ENCODE data around the gene STAG1. TPM values are rescaled to one million over a fixed set of nuclear protein-coding genes. Genes with fewer than 3 reads are reported as not detected.

The STAG1 gene
- polyA plus RNA-seq, 3 donors = 7.2 to 10.0 (median 7.5) TPM

DNA sequence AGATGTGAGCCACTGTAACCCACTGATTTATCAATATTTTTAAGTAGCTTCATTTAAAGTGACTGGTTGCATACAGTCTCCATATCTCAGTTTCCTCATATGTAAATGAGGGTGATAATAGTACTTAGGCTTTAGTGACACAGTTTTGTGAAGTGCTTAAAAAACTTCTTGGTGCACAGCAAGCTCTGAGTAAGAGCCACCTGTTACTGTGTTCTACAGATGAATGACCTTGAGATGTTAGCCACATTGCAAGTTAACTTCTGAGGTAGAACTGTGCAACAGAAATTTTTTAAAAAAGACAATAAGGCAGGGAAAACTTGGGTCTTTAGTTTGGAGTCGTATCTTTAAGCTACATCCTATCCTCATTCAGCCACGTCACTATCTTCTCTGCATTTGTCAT, 458.9 kb downstream of the STAG1 start:
- H3K27ac Mint-ChIP-seq = peak overlapping the region in 2 of 7 donors; percentile 23 to 60

DNA sequence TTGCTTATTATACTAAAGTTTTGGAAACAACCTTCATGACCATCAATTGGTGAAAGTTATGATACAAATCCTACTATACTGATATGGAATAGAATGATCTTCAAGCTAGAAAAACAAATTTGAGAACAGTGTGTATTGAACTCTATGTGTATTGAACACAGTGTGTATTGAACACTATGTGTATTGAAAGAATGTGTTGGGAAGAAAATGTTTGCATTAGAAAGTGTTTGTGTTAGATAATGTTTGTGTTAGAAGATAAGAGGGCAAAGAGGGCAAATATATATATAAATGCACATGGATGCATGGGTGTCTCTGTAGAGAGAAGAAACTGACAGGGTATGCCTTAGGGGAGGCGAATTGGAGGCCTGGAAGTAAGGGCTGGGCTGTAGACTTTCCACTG, 459.7 kb downstream of the STAG1 start:
- H2AFZ ChIP-seq (ENCODE audit: insufficient read depth, low read depth, low read length, poor library complexity, severe bottlenecking) = no peak overlapping the region
- Mint-ChIP-seq H3K9me3 (peaks cover 0 to 2% (median 0%) of the 10 kb centered on the region in 7 donors), H3K36me3 (peaks cover 46 to 59% of the 10 kb centered on the region in 2 donors), H3K27ac (no peak overlapping the region), H3K4me3 (no peak overlapping the region), H3K4me1 (no peaks in the 10 kb centered on the region), H3K27me3 (ENCODE audit: low read depth in 3 of 3) (peaks cover 0 to under 1% (median 0%) of the 10 kb centered on the region in 3 donors)
- WGBS (ENCODE audit: insufficient coverage) = no CpG with 5 or more reads among the region's 1 CpG
- no peaks in the 10 kb centered on the region for H3K79me2 ChIP-seq (ENCODE audit: insufficient read depth, low read length)
- H3K4me2 ChIP-seq (replicated peaks; ENCODE audit: extremely low read depth, low read length, poor library complexity, severe bottlenecking) = no peak overlapping the region
- peaks cover 12 to 43% of the 10 kb centered on the region in 2 donors for H3K36me3 ChIP-seq (replicated peaks in 1 of 2; ENCODE audit: control insufficient read depth in 1 of 2, insufficient read depth in 2 of 2, low read length in 2 of 2)
- TF ChIP-seq, protein P1, sequence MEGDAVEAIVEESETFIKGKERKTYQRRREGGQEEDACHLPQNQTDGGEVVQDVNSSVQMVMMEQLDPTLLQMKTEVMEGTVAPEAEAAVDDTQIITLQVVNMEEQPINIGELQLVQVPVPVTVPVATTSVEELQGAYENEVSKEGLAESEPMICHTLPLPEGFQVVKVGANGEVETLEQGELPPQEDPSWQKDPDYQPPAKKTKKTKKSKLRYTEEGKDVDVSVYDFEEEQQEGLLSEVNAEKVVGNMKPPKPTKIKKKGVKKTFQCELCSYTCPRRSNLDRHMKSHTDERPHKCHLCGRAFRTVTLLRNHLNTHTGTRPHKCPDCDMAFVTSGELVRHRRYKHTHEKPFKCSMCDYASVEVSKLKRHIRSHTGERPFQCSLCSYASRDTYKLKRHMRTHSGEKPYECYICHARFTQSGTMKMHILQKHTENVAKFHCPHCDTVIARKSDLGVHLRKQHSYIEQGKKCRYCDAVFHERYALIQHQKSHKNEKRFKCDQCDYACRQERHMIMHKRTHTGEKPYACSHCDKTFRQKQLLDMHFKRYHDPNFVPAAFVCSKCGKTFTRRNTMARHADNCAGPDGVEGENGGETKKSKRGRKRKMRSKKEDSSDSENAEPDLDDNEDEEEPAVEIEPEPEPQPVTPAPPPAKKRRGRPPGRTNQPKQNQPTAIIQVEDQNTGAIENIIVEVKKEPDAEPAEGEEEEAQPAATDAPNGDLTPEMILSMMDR (IDR thresholded peaks at IDR 0.05) = no peak
- no peaks in the 10 kb centered on the region for H3K27me3 ChIP-seq (ENCODE audit: control insufficient read depth in 2 of 2, insufficient read depth in 2 of 2, low read length in 2 of 2)
- DNase-seq = no peak
- H3K4me1 ChIP-seq (ENCODE audit: control insufficient read depth in 1 of 2, insufficient read depth in 2 of 2, low read length in 2 of 2) = no peaks in the 10 kb centered on the region
- H3K4me3 ChIP-seq (replicated peaks in 1 of 3; ENCODE audit: low read depth in 2 of 3, low read length in 3 of 3) = no peak overlapping the region
- H4K20me1 ChIP-seq (ENCODE audit: insufficient read depth, low read length) = no peaks in the 10 kb centered on the region
- intact Hi-C loops (cut with micrococcal nuclease) = no loop called here
- H3K9ac ChIP-seq (ENCODE audit: insufficient read depth, low read length, poor library complexity, severe bottlenecking) = no peak overlapping the region
- H3K9me3 ChIP-seq (replicated peaks in 1 of 2; ENCODE audit: control insufficient read depth in 1 of 2, insufficient read depth in 1 of 2, low read length in 2 of 2) = no peaks in the 10 kb centered on the region
- no peak overlapping the region for H3K27ac ChIP-seq (ENCODE audit: low read depth in 1 of 2, low read length in 2 of 2)

More for the DNA sequence above, 458.9 kb downstream of the STAG1 start:
- Histone ChIP-seq H3K4me2 (replicated peaks; ENCODE audit: extremely low read depth, low read length, poor library complexity, severe bottlenecking) (no peak overlapping the region), H3K4me3 (replicated peaks in 1 of 3; ENCODE audit: low read depth in 2 of 3, low read length in 3 of 3) (no peak overlapping the region), H3K4me1 (ENCODE audit: control insufficient read depth in 1 of 2, insufficient read depth in 2 of 2, low read length in 2 of 2) (no peaks in the 10 kb centered on the region), H3K27me3 (ENCODE audit: control insufficient read depth in 2 of 2, insufficient read depth in 2 of 2, low read length in 2 of 2) (no peaks in the 10 kb centered on the region), H4K20me1 (ENCODE audit: insufficient read depth, low read length) (no peaks in the 10 kb centered on the region), H3K36me3 (replicated peaks in 1 of 2; ENCODE audit: control insufficient read depth in 1 of 2, insufficient read depth in 2 of 2, low read length in 2 of 2) (peaks cover 12 to 47% of the 10 kb centered on the region in 2 donors), H2AFZ (ENCODE audit: insufficient read depth, low read depth, low read length, poor library complexity, severe bottlenecking) (no peak overlapping the region), H3K9me3 (replicated peaks in 1 of 2; ENCODE audit: control insufficient read depth in 1 of 2, insufficient read depth in 1 of 2, low read length in 2 of 2) (no peaks in the 10 kb centered on the region), H3K27ac (ENCODE audit: low read depth in 1 of 2, low read length in 2 of 2) (no peak overlapping the region), H3K9ac (ENCODE audit: insufficient read depth, low read length, poor library complexity, severe bottlenecking) (no peak overlapping the region), H3K79me2 (ENCODE audit: insufficient read depth, low read length) (no peaks in the 10 kb centered on the region)
- Mint-ChIP-seq H3K4me3 (no peak overlapping the region), H3K4me1 (no peaks in the 10 kb centered on the region), H3K36me3 (peaks cover 49 to 63% of the 10 kb centered on the region in 2 donors), H3K9me3 (peaks cover 0 to 2% (median 0%) of the 10 kb centered on the region in 7 donors), H3K27me3 (ENCODE audit: low read depth in 3 of 3) (peaks cover 0 to 1% (median 0%) of the 10 kb centered on the region in 3 donors)
- intact Hi-C loops (cut with micrococcal nuclease) = no loop called here
- DNase-seq = no peak
- TF ChIP-seq, protein P1 (IDR thresholded peaks at IDR 0.05) = no peak
- WGBS (ENCODE audit: insufficient coverage) = 100% methylated on average over 2 of the region's 2 CpGs

Data from CD14-positive monocyte (primary cell).